Parathyroid adenoma (tissue), 2 donors: ENCODE measurements around the gene SORCS2.

Experiments used
- H2AFZ ChIP-seq: fragments of 300-600 bp; sonication (generic); one replicate; pipeline ENCODE4 v1.7.0; 2017; ENCODE audit warnings: antibody characterized with exemption, mild to moderate bottlenecking
- H3K27ac ChIP-seq: fragments of 300-600 bp; sonication (generic); one replicate; pipeline ENCODE4 v1.7.0; 2017
- H3K27me3 ChIP-seq: fragments of 300-600 bp; sonication (generic); one replicate; pipeline ENCODE4 v1.7.0; 2017; ENCODE audit warnings: low read length; ENCODE audit not compliant: control insufficient read depth, insufficient read depth
- H3K36me3 ChIP-seq: fragments of 300-600 bp; sonication (generic); one replicate; pipeline ENCODE4 v1.7.0; 2017; ENCODE audit warnings: low read length; ENCODE audit not compliant: control insufficient read depth, insufficient read depth
- H3K4me1 ChIP-seq: fragments of 300-600 bp; sonication (generic); one replicate; pipeline ENCODE4 v1.7.0; 2017; ENCODE audit warnings: control low read depth
- H3K4me2 ChIP-seq: fragments of 300-600 bp; sonication (generic); one replicate; pipeline ENCODE4 v1.7.0; 2017; ENCODE audit warnings: low read length
- H3K4me3 ChIP-seq: fragments of 300-600 bp; sonication (generic); one replicate; pipeline ENCODE4 v1.7.0; 2017; ENCODE audit warnings: low read depth, low read length
- H3K79me2 ChIP-seq: fragments of 300-600 bp; sonication (generic); one replicate; pipeline ENCODE4 v1.7.0; 2017; ENCODE audit warnings: control low read depth
- H3K9ac ChIP-seq: fragments of 300-600 bp; sonication (generic); one replicate; pipeline ENCODE4 v1.7.0; 2017; ENCODE audit warnings: mild to moderate bottlenecking
- H3K9me3 ChIP-seq: fragments of 300-600 bp; sonication (generic); one replicate; pipeline ENCODE4 v1.7.0; 2017; ENCODE audit warnings: low read length; ENCODE audit not compliant: control insufficient read depth
- TF ChIP-seq, protein P1 (sequence below): fragments of 300-600 bp; sonication (generic); IDR thresholded peaks from one replicate; pipeline ENCODE4 v1.7.0; 2017; ENCODE audit warnings: antibody characterized with exemption, mild to moderate bottlenecking
- donor health status: primary hyperparathyroidism.

The SORCS2 gene

GRCh38 chr4:7674706-7675105 lies 482.4 kb downstream of the SORCS2 start:
- H3K79me2 ChIP-seq: no peaks in the 10 kb centered on the region
- H3K9me3 ChIP-seq: no peaks in the 10 kb centered on the region
- no peaks in the 10 kb centered on the region for H3K4me1 ChIP-seq
- H3K27me3 ChIP-seq: no peaks in the 10 kb centered on the region
- no peak overlapping the region for H3K4me3 ChIP-seq
- H3K27ac ChIP-seq: no peak overlapping the region
- H3K9ac ChIP-seq: no peak overlapping the region
- H3K4me2 ChIP-seq: no peak overlapping the region
- no peak overlapping the region for H2AFZ ChIP-seq
- TF ChIP-seq, protein P1, sequence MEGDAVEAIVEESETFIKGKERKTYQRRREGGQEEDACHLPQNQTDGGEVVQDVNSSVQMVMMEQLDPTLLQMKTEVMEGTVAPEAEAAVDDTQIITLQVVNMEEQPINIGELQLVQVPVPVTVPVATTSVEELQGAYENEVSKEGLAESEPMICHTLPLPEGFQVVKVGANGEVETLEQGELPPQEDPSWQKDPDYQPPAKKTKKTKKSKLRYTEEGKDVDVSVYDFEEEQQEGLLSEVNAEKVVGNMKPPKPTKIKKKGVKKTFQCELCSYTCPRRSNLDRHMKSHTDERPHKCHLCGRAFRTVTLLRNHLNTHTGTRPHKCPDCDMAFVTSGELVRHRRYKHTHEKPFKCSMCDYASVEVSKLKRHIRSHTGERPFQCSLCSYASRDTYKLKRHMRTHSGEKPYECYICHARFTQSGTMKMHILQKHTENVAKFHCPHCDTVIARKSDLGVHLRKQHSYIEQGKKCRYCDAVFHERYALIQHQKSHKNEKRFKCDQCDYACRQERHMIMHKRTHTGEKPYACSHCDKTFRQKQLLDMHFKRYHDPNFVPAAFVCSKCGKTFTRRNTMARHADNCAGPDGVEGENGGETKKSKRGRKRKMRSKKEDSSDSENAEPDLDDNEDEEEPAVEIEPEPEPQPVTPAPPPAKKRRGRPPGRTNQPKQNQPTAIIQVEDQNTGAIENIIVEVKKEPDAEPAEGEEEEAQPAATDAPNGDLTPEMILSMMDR: no peak
- H3K36me3 ChIP-seq: no peaks in the 10 kb centered on the region

- no peaks in the 10 kb centered on the region for H3K36me3 ChIP-seq
- no peak overlapping the region for H3K27ac ChIP-seq
- no peaks in the 10 kb centered on the region for H3K79me2 ChIP-seq
Measured at GRCh38 chr4:7675136-7675535, 482.8 kb downstream of the SORCS2 start.

DNA sequence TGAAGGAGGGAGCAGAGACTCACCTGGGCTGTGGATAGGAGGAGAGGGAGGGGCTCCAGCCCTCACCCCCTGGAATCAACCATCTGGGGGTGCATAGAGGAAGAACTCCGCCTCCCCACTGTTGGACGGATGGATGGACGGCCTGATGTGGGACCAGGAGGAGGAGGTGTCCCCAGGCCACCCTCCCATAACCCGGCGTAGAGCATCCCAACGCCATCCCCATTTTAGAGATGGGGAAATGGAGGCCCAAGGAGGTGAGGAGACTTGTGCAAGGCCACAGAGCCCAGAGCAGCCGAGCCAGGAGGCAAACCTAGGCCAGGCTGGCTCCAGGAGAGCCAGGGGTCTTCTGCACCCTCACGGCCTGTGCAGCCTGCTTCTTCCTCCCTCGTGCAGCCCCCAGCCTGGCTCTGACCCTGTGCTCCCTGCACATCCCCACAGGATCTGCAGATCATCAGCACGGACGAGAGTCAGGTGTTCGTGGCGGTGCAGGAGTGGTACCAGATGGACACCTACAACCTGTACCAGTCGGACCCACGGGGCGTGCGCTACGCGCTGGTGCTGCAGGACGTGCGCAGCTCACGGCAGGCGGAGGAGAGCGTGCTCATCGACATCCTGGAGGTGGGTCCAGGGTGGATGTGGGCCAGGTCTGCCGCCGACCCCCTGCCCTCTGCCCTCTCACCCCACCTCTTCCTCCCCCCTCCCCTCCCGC lies 483.4 kb downstream of the SORCS2 start:
- no peaks in the 10 kb centered on the region for H3K36me3 ChIP-seq
- TF ChIP-seq, protein P1: no peak
- no peak overlapping the region for H3K9ac ChIP-seq
- no peaks in the 10 kb centered on the region for H3K4me1 ChIP-seq
- no peak overlapping the region for H3K4me3 ChIP-seq
- H3K27me3 ChIP-seq: no peaks in the 10 kb centered on the region
- H2AFZ ChIP-seq: no peak overlapping the region
- H3K27ac ChIP-seq: no peak overlapping the region
- H3K79me2 ChIP-seq: no peaks in the 10 kb centered on the region
- no peak overlapping the region for H3K4me2 ChIP-seq
- no peaks in the 10 kb centered on the region for H3K9me3 ChIP-seq

More at GRCh38 chr4:7675136-7675535, 482.8 kb downstream of the SORCS2 start:
- Histone ChIP-seq H3K4me1 (no peaks in the 10 kb centered on the region), H3K9me3 (no peaks in the 10 kb centered on the region), H2AFZ (no peak overlapping the region), H3K4me3 (no peak overlapping the region), H3K9ac (no peak overlapping the region), H3K27me3 (no peaks in the 10 kb centered on the region), H3K4me2 (no peak overlapping the region)
- TF ChIP-seq, protein P1: no peak

GRCh38 chr4:7676398-7676922 lies 484.1 kb downstream of the SORCS2 start:
- H2AFZ ChIP-seq: no peak overlapping the region
- no peaks in the 10 kb centered on the region for H3K36me3 ChIP-seq
- no peak overlapping the region for H3K27ac ChIP-seq
- no peak overlapping the region for H3K4me3 ChIP-seq
- H3K9me3 ChIP-seq: no peaks in the 10 kb centered on the region
- H3K4me1 ChIP-seq: no peaks in the 10 kb centered on the region
- no peaks in the 10 kb centered on the region for H3K79me2 ChIP-seq
- H3K9ac ChIP-seq: no peak overlapping the region
- no peak overlapping the region for H3K4me2 ChIP-seq
- TF ChIP-seq, protein P1: no peak
- H3K27me3 ChIP-seq: no peaks in the 10 kb centered on the region

DNA sequence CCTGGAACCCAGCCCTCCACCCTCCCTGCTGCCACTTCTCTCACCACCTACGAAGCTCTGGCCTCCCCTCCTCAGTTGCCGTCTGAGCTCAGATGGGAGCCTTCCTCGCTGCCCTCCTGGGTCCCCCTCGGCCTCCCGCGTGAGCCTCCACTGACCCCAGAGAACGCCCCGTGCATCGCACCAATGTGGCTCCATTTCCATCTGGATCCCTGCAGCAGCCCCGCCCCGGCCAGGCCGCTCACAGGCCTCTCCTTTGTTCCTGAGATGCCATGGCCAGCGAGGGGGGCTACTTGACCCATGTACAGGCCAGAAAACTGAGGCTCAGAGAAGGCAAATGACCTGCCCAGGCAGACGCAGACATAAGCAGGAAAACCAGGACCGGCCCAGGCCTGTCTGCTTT lies 484.7 kb downstream of the SORCS2 start:
- Histone ChIP-seq H3K4me1 (no peaks in the 10 kb centered on the region), H3K79me2 (no peaks in the 10 kb centered on the region), H3K27me3 (no peaks in the 10 kb centered on the region), H2AFZ (no peak overlapping the region), H3K27ac (no peak overlapping the region), H3K9ac (no peak overlapping the region), H3K4me2 (no peak overlapping the region), H3K4me3 (no peak overlapping the region), H3K9me3 (no peaks in the 10 kb centered on the region), H3K36me3 (no peaks in the 10 kb centered on the region)
- TF ChIP-seq, protein P1: no peak
